HG03469 (cell line): Measurements from ENCODE around the gene RGS9BP.
"Not testable (repeated sequence)": the region's sequence is repeated elsewhere in the genome, so short reads cannot be mapped to it uniquely, and the experiment has no call there.

Experiments used
- ATAC-seq: cut with Tn5 transposase; IDR thresholded peaks from one replicate; pipeline ENCODE4 v1.9.1; 2021; ENCODE audit warnings: mild to moderate bottlenecking, moderate library complexity, moderate number of reproducible peaks; ENCODE audit not compliant: unreplicated experiment

Gene RGS9BP

GRCh38 chr19:32694851-32695250 is 19.2 kb downstream of the RGS9BP start:
- ATAC-seq, result not testable (repeated sequence)

- ATAC-seq, result not testable (repeated sequence)
Observed at GRCh38 chr19:32695506-32695905, 19.9 kb downstream of the RGS9BP start.

- ATAC-seq, result not testable (repeated sequence)
Observed at GRCh38 chr19:32696771-32697170, 21.1 kb downstream of the RGS9BP start.

GRCh38 chr19:32700129-32700528 is 24.5 kb downstream of the RGS9BP start:
- not testable (repeated sequence) for ATAC-seq

- ATAC-seq, result no peak
Observed at GRCh38 chr19:32702010-32702409, 26.4 kb downstream of the RGS9BP start.

- ATAC-seq, result not testable (repeated sequence)
Observed at GRCh38 chr19:32704006-32704405, 28.4 kb downstream of the RGS9BP start.

- ATAC-seq, result no peak
Observed at GRCh38 chr19:32708457-32708856, 32.8 kb downstream of the RGS9BP start.

GRCh38 chr19:32709032-32709431 is 33.4 kb downstream of the RGS9BP start:
- no peak for ATAC-seq

GRCh38 chr19:32711747-32712146 is 36.1 kb downstream of the RGS9BP start:
- ATAC-seq, result no peak

GRCh38 chr19:32716203-32716602 is 40.6 kb downstream of the RGS9BP start:
- ATAC-seq, result not testable (repeated sequence)

GRCh38 chr19:32717496-32717895 is 41.8 kb downstream of the RGS9BP start:
- ATAC-seq, result no peak

GRCh38 chr19:32718286-32718685 is 42.6 kb downstream of the RGS9BP start:
- ATAC-seq, result no peak

GRCh38 chr19:32719611-32720059 is 44.0 kb downstream of the RGS9BP start, which contains the start of gene TDRD12:
TDRD12 (plus strand) TSS chr19:32719767; CDS start chr19:32720073, 306 bp downstream.
- ATAC-seq, result no peak

- ATAC-seq, result no peak
Observed at GRCh38 chr19:32720216-32720935, 44.7 kb downstream of the RGS9BP start.

- ATAC-seq, result no peak
Observed at GRCh38 chr19:32720936-32721250, 45.2 kb downstream of the RGS9BP start.
